Keratinocyte (primary cell): Measurements from ENCODE around the gene MICALL1. TPM values are rescaled to one million over a fixed set of nuclear protein-coding genes. Genes with fewer than 3 reads are reported as not detected.

Source experiments
- DNase-seq: peaks from one replicate; pipeline ENCODE4 v3.0.0-alpha.2; 2011; ENCODE audit warnings: low read depth, missing footprints, low spot score
- FAIRE-seq: peaks from 2 replicates; lab custom pipeline; 2011; peaks lifted over from hg19 to GRCh38; lab: Jason Lieb, UNC
- H2AFZ ChIP-seq: 2 replicates; pipeline ENCODE4 v1.6.0; 2012; ENCODE audit warnings: low read length, control low read depth, inconsistent platforms; ENCODE audit not compliant: control insufficient read depth
- H3K27ac ChIP-seq: 2 replicates; pipeline ENCODE4 v1.5.1; 2011; ENCODE audit warnings: low read length; ENCODE audit not compliant: control insufficient read depth, insufficient read depth
- H3K27me3 ChIP-seq: 3 replicates; pipeline ENCODE4 v1.6.0; 2011; ENCODE audit warnings: low read length; ENCODE audit not compliant: control insufficient read depth, insufficient read depth; ENCODE audit errors: extremely low read depth
- H3K36me3 ChIP-seq, 2 experiments: 2 replicates in 1 of 2; 3 replicates in 1 of 2; pipeline ENCODE4 v1.5.1; 2011; ENCODE audit warnings: low read length in 2 of 2, mild to moderate bottlenecking in 1 of 2; ENCODE audit not compliant: control insufficient read depth in 2 of 2, insufficient read depth in 2 of 2; ENCODE audit errors: extremely low read depth in 1 of 2
- H3K4me1 ChIP-seq: 3 replicates; pipeline ENCODE4 v1.5.1; 2011; ENCODE audit warnings: low read length; ENCODE audit not compliant: control insufficient read depth, insufficient read depth; ENCODE audit errors: extremely low read depth
- H3K4me2 ChIP-seq: 3 replicates; pipeline ENCODE4 v1.6.0; 2011; ENCODE audit warnings: low read depth, low read length; ENCODE audit not compliant: control insufficient read depth, insufficient read depth; ENCODE audit errors: extremely low read depth
- H3K4me3 ChIP-seq, 3 experiments: fragments of 200-600 bp in 1 of 3; sonication (generic) in 1 of 3; 2 replicates in 2 of 3; 3 replicates in 1 of 3; pipeline ENCODE4 v1.5.1; 2011 to 2016; ENCODE audit warnings: low read length in 3 of 3, mild to moderate bottlenecking in 3 of 3, control low read depth in 2 of 3, inconsistent platforms in 1 of 3, low read depth in 1 of 3, mixed read lengths in 1 of 3, mixed run types in 1 of 3, moderate library complexity in 1 of 3; ENCODE audit not compliant: control insufficient read depth in 2 of 3, insufficient read depth in 2 of 3; ENCODE audit errors: extremely low read depth in 1 of 3
- H3K79me2 ChIP-seq: 2 replicates; pipeline ENCODE4 v1.6.0; 2012; ENCODE audit warnings: low read length; ENCODE audit not compliant: control insufficient read depth, insufficient read depth
- H3K9ac ChIP-seq: 3 replicates; pipeline ENCODE4 v1.6.0; 2011; ENCODE audit warnings: low read length; ENCODE audit not compliant: control insufficient read depth, insufficient read depth; ENCODE audit errors: extremely low read depth
- H3K9me1 ChIP-seq: 3 replicates; pipeline ENCODE4 v1.6.0; 2011; ENCODE audit warnings: low read length; ENCODE audit not compliant: control insufficient read depth, insufficient read depth; ENCODE audit errors: extremely low read depth
- H3K9me3 ChIP-seq: 2 replicates; pipeline ENCODE4 v1.5.1; 2012; ENCODE audit warnings: low read depth, low read length; ENCODE audit not compliant: control insufficient read depth
- H4K20me1 ChIP-seq: 3 replicates; pipeline ENCODE4 v1.6.0; 2011; ENCODE audit warnings: low read length; ENCODE audit not compliant: control insufficient read depth, insufficient read depth; ENCODE audit errors: extremely low read depth
- CTCF ChIP-seq, 3 experiments: IDR thresholded peaks in 1 of 3; conservative IDR thresholded peaks in 1 of 3; optimal IDR thresholded peaks in 1 of 3; 2 replicates in 2 of 3; 3 replicates in 1 of 3; pipeline versions ENCODE3 to v1.5.1; 2011; ENCODE audit warnings: low read length in 3 of 3, mild to moderate bottlenecking in 3 of 3, moderate library complexity in 2 of 3, control low read depth in 1 of 3, inconsistent platforms in 1 of 3; ENCODE audit not compliant: insufficient read depth in 2 of 3; ENCODE audit errors: extremely low read depth in 1 of 3
- EZH2 ChIP-seq: IDR thresholded peaks from one replicate; pipeline ENCODE4 v1.6.1; 2012; ENCODE audit warnings: inconsistent platforms, mild to moderate bottlenecking, low read length, moderate library complexity
- dilution Hi-C: fragments of 300-500 bp; cut with MboI; formaldehyde crosslinking; loops from one replicate; pipeline ENCODE4 v1.7.0; 2020; ENCODE audit warnings: low sequenced_read_pairs; ENCODE audit not compliant: extremely low pct_ligation_motif_present
- polyA plus RNA-seq, 5 experiments: library from polyadenylated mRNA; depleted of rRNA in 3 of 5; stranded (reverse) in 3 of 5; stranded (forward) in 1 of 5; unstranded in 1 of 5; fragments of >200 nt; gene quantifications; 1 replicate in 1 of 5; 2 replicates in 3 of 5; 3 replicates in 1 of 5; pipeline versions ENCODE4 v1.2.1 to v1.2.3, GENCODE V29; 2011 to 2012; ENCODE audit warnings: missing spikeins in 2 of 5, low read depth in 1 of 5, low replicate concordance in 1 of 5

The MICALL1 gene
- polyA plus RNA-seq, 1 donor (not counting 4 experiments of a cell fraction or from before 2014, with no cell fraction given): 42.8 TPM

GRCh38 chr22:37933711-37934376 is 27.7 kb downstream of the MICALL1 start:
- H3K4me1 ChIP-seq: peaks cover 21% of the 10 kb centered on the region
- TF ChIP-seq CTCF (optimal IDR thresholded peaks at IDR 0.05 in 1 of 3, IDR thresholded peaks at IDR 0.05 in 1 of 3, conservative IDR thresholded peaks at IDR 0.05 in 1 of 3; ENCODE audit: extremely low read depth in 1 of 3, insufficient read depth in 2 of 3, low read length in 3 of 3) (peak; percentile 98 to 99 (median 99)), EZH2 (no peak)
- dilution Hi-C loops: no loop called here
- peaks cover 45 to 60% of the 10 kb centered on the region in 2 experiments for H3K36me3 ChIP-seq
- H2AFZ ChIP-seq: no peak overlapping the region
- FAIRE-seq (peak; percentile 94), DNase-seq (peak; percentile 63)
- no peaks in the 10 kb centered on the region for H3K27me3 ChIP-seq
- H3K9me1 ChIP-seq: peaks cover 5% of the 10 kb centered on the region
- no peak overlapping the region for H3K4me3 ChIP-seq
- H3K9ac ChIP-seq: peak overlapping the region; percentile 28
- peaks cover 30% of the 10 kb centered on the region for H3K79me2 ChIP-seq
- no peaks in the 10 kb centered on the region for H3K9me3 ChIP-seq
- H3K27ac ChIP-seq: peak overlapping the region; percentile 46
- peak overlapping the region; percentile 25 for H3K4me2 ChIP-seq
- H4K20me1 ChIP-seq: peaks cover 36% of the 10 kb centered on the region

GRCh38 chr22:37940698-37941376 is 34.7 kb downstream of the MICALL1 start:
- no peak overlapping the region for H3K27ac ChIP-seq
- FAIRE-seq (no peak), DNase-seq (no peak)
- no peak overlapping the region for H3K9ac ChIP-seq
- peaks cover 45 to 47% of the 10 kb centered on the region in 2 experiments for H3K36me3 ChIP-seq
- dilution Hi-C loops: no loop called here
- no peak for TF ChIP-seq EZH2
- no peaks in the 10 kb centered on the region for H3K9me3 ChIP-seq
- H3K4me1 ChIP-seq: no peaks in the 10 kb centered on the region
- H3K27me3 ChIP-seq: no peaks in the 10 kb centered on the region
- peaks cover 14% of the 10 kb centered on the region for H4K20me1 ChIP-seq
- H3K4me3 ChIP-seq: no peak overlapping the region
- peaks cover 5% of the 10 kb centered on the region for H3K79me2 ChIP-seq
- H3K4me2 ChIP-seq: no peak overlapping the region
- no peak overlapping the region for H2AFZ ChIP-seq
- no peaks in the 10 kb centered on the region for H3K9me1 ChIP-seq
